Esophagus muscularis mucosa (tissue), 4 donors: Measurements from ENCODE around the gene QRSL1.

Source experiments
- EP300 ChIP-seq: sonication (generic); formaldehyde crosslinking; IDR thresholded peaks from one replicate; pipeline ENCODE4 v1.6.1; 2017; ENCODE audit warnings: antibody characterized with exemption
- POLR2A ChIP-seq: fragments of 450-650 bp; IDR thresholded peaks from one replicate; pipeline ENCODE4 v1.6.1; 2017; ENCODE audit warnings: antibody characterized with exemption, moderate library complexity, mild to moderate bottlenecking, low read depth
- POLR2AphosphoS5 ChIP-seq, 2 donors: sonication (generic); formaldehyde crosslinking; IDR thresholded peaks; one replicate each; pipeline ENCODE4 v1.6.1; 2017; ENCODE audit warnings: antibody characterized with exemption in 2 of 2
- TF ChIP-seq, protein P1 (sequence below), 3 experiments: fragments of 200-600 bp in 2 of 3; fragments of 450-650 bp in 1 of 3; sonication (generic) in 2 of 3; IDR thresholded peaks; one replicate each; pipeline ENCODE4 v1.5.1; 2017 to 2019; ENCODE audit warnings: antibody characterized with exemption in 3 of 3, mild to moderate bottlenecking in 2 of 3, moderate library complexity in 1 of 3

DNA sequence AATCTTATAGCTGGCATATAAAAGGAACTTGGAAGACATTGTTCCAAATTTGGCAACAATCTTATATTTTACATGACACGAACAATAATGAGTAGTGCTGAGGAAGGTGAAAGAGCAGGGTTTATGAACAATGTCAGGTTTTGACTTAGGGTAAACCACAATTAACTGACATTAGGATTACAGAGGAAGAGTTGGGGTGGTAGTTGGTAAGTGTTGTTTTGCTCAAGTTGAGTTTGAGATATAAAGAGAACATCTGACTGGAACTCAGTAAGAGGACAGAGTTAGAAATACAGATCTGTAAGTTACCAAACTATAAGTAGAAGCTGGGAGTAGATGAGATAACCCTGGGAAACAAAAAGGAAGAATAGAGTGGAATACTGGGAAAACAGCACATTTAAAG, 15.2 kb upstream of the QRSL1 start:
- no peak for TF ChIP-seq POLR2AphosphoS5 (IDR thresholded peaks at IDR 0.05)
- TF ChIP-seq POLR2A, result no peak
- TF ChIP-seq, protein P1, sequence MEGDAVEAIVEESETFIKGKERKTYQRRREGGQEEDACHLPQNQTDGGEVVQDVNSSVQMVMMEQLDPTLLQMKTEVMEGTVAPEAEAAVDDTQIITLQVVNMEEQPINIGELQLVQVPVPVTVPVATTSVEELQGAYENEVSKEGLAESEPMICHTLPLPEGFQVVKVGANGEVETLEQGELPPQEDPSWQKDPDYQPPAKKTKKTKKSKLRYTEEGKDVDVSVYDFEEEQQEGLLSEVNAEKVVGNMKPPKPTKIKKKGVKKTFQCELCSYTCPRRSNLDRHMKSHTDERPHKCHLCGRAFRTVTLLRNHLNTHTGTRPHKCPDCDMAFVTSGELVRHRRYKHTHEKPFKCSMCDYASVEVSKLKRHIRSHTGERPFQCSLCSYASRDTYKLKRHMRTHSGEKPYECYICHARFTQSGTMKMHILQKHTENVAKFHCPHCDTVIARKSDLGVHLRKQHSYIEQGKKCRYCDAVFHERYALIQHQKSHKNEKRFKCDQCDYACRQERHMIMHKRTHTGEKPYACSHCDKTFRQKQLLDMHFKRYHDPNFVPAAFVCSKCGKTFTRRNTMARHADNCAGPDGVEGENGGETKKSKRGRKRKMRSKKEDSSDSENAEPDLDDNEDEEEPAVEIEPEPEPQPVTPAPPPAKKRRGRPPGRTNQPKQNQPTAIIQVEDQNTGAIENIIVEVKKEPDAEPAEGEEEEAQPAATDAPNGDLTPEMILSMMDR (IDR thresholded peaks at IDR 0.05), result no peak
- no peak for TF ChIP-seq EP300
